ENCODE measurements around the gene HARS2.

GRCh38 chr5:140674629-140675028, 16.6 kb upstream of the HARS2 start:
- TF ChIP-seq, protein P1, sequence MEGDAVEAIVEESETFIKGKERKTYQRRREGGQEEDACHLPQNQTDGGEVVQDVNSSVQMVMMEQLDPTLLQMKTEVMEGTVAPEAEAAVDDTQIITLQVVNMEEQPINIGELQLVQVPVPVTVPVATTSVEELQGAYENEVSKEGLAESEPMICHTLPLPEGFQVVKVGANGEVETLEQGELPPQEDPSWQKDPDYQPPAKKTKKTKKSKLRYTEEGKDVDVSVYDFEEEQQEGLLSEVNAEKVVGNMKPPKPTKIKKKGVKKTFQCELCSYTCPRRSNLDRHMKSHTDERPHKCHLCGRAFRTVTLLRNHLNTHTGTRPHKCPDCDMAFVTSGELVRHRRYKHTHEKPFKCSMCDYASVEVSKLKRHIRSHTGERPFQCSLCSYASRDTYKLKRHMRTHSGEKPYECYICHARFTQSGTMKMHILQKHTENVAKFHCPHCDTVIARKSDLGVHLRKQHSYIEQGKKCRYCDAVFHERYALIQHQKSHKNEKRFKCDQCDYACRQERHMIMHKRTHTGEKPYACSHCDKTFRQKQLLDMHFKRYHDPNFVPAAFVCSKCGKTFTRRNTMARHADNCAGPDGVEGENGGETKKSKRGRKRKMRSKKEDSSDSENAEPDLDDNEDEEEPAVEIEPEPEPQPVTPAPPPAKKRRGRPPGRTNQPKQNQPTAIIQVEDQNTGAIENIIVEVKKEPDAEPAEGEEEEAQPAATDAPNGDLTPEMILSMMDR (IDR thresholded peaks at IDR 0.05): no peak
- TF ChIP-seq EP300 (IDR thresholded peaks at IDR 0.05): no peak
- TF ChIP-seq POLR2AphosphoS5 (IDR thresholded peaks at IDR 0.05): no peak
